Right renal pelvis (tissue), 4 donors: Measurements from ENCODE around the gene P4HA3. TPM values are rescaled to one million over a fixed set of nuclear protein-coding genes. Genes with fewer than 3 reads are reported as not detected.

ENCODE experiments used
- polyA plus RNA-seq, 4 donors: library from polyadenylated mRNA; unstranded; fragments of 120-200 nt; gene quantifications; one replicate each; pipeline ENCODE4 v1.2.1, GENCODE V29; 2013; ENCODE audit not compliant: insufficient read length in 4 of 4

P4HA3 gene
- polyA plus RNA-seq, 4 donors: 0.55 to 1.3 (median 0.76) TPM

Other genes with a start within 250 kb of the P4HA3 start
- 10 to 100 TPM; 19.2 to 24.7 (median 23.4) TPM for gene C2CD3, start 140.6 kb downstream of the P4HA3 start, polyA plus RNA-seq
- gene PPME1, start 140.4 kb downstream of the P4HA3 start, polyA plus RNA-seq: 10 to 100 TPM; 36.8 to 41.4 (median 39.6) TPM
- 1 to 10 TPM; 3.7 to 4.3 (median 4.0) TPM for gene PGM2L1, start 86.8 kb upstream of the P4HA3 start, polyA plus RNA-seq
- 10 to 100 TPM; 27.6 to 30.1 (median 28.7) TPM for gene KCNE3, start 155.9 kb upstream of the P4HA3 start, polyA plus RNA-seq
- gene LIPT2, start 182.1 kb upstream of the P4HA3 start, polyA plus RNA-seq: 10 to 100 TPM; 10.1 to 10.8 (median 10.7) TPM